Smooth muscle cell (in vitro differentiated cells): ENCODE measurements around the gene LRIG1. TPM values are rescaled to one million over a fixed set of nuclear protein-coding genes. Genes with fewer than 3 reads are reported as not detected.

Experiments used
- DNase-seq: peaks from one replicate; lab custom pipeline; 2025; ENCODE audit not compliant: unreplicated experiment; lab: John Stamatoyannopoulos, UW
- H2AFZ ChIP-seq: fragments of 200-600 bp; sonication (generic); 2 replicates; pipeline ENCODE4 v1.6.0; 2016; ENCODE audit warnings: antibody characterized with exemption, low read depth, mild to moderate bottlenecking
- H3F3A ChIP-seq: fragments of 200-600 bp; sonication (generic); 2 replicates; pipeline ENCODE4 v1.6.0; 2017; ENCODE audit warnings: antibody characterized with exemption, low read depth
- H3K27ac ChIP-seq: fragments of 200-600 bp; sonication (generic); 2 replicates; pipeline ENCODE4 v1.5.1; 2016; ENCODE audit warnings: low read depth, mild to moderate bottlenecking
- H3K27me3 ChIP-seq: fragments of 200-600 bp; sonication (generic); 2 replicates; pipeline ENCODE4 v1.6.1; 2016; ENCODE audit warnings: low read depth, mild to moderate bottlenecking
- H3K36me3 ChIP-seq: fragments of 200-600 bp; sonication (generic); 2 replicates; pipeline ENCODE4 v1.5.1; 2016; ENCODE audit warnings: low read depth
- H3K4me1 ChIP-seq: fragments of 200-600 bp; sonication (generic); 2 replicates; pipeline ENCODE4 v1.5.1; 2016; ENCODE audit warnings: low read depth
- H3K4me2 ChIP-seq: fragments of 200-600 bp; sonication (generic); 2 replicates; pipeline ENCODE4 v1.6.0; 2016; ENCODE audit warnings: mild to moderate bottlenecking
- H3K4me3 ChIP-seq: fragments of 200-600 bp; sonication (generic); 2 replicates; pipeline ENCODE4 v1.5.1; 2016; ENCODE audit warnings: mild to moderate bottlenecking
- H3K79me2 ChIP-seq: fragments of 200-600 bp; sonication (generic); 2 replicates; pipeline ENCODE4 v1.6.0; 2016; ENCODE audit warnings: low read depth, mild to moderate bottlenecking
- H3K9ac ChIP-seq: fragments of 200-600 bp; sonication (generic); 2 replicates; pipeline ENCODE4 v1.6.0; 2016; ENCODE audit warnings: low read depth
- H3K9me3 ChIP-seq: fragments of 200-600 bp; sonication (generic); replicated peaks from 2 replicates; pipeline ENCODE4 v1.5.1; 2016; ENCODE audit warnings: low read depth
- H4K20me1 ChIP-seq: fragments of 200-600 bp; sonication (generic); 2 replicates; pipeline ENCODE4 v1.6.0; 2016; ENCODE audit warnings: low read depth
- WGBS: methylation state at CpG from one replicate; pipeline ENCODE4 v1.1.7; 2016; ENCODE audit warnings: low lambda C conversion rate; 5-methylcytosine and 5-hydroxymethylcytosine counted together
- polyA plus RNA-seq: library from polyadenylated mRNA; unstranded; fragments of >200 nt; fragmentation: Nextera tagmentation; extraction: Ambion mirVana; gene quantifications from 2 replicates; pipeline ENCODE4 v1.2.1, GENCODE V29; 2016
- total RNA-seq: library from RNA; depleted of rRNA; stranded (reverse); fragments of >200 nt; gene quantifications from 2 replicates; pipeline ENCODE4 v1.2.3, GENCODE V29; 2014
- TF ChIP-seq, protein P1 (sequence below): fragments of 200-600 bp; sonication (generic); IDR thresholded peaks from 2 replicates; pipeline ENCODE4 v1.5.1; 2017; ENCODE audit warnings: borderline replicate concordance, mild to moderate bottlenecking, antibody characterized with exemption; ENCODE audit not compliant: insufficient read depth, poor library complexity, severe bottlenecking

LRIG1 gene
- total and polyA plus RNA-seq, 2 experiments from 2014 or later = 26.5 to 31.3 TPM

GRCh38 chr3:66518126-66518525 is 17.3 kb upstream of the LRIG1 start:
- Histone ChIP-seq H3F3A (no peaks in the 10 kb centered on the region), H3K79me2 (no peaks in the 10 kb centered on the region), H2AFZ (no peak overlapping the region), H3K4me3 (no peak overlapping the region), H3K4me1 (peaks cover 6% of the 10 kb centered on the region), H3K27me3 (peaks cover 10% of the 10 kb centered on the region), H3K9me3 (no peaks in the 10 kb centered on the region), H4K20me1 (no peaks in the 10 kb centered on the region), H3K36me3 (no peaks in the 10 kb centered on the region), H3K4me2 (no peak overlapping the region), H3K9ac (no peak overlapping the region), H3K27ac (no peak overlapping the region)
- DNase-seq = no peak
- WGBS = 96% methylated on average over 2 of the region's 2 CpGs
- TF ChIP-seq, protein P1, sequence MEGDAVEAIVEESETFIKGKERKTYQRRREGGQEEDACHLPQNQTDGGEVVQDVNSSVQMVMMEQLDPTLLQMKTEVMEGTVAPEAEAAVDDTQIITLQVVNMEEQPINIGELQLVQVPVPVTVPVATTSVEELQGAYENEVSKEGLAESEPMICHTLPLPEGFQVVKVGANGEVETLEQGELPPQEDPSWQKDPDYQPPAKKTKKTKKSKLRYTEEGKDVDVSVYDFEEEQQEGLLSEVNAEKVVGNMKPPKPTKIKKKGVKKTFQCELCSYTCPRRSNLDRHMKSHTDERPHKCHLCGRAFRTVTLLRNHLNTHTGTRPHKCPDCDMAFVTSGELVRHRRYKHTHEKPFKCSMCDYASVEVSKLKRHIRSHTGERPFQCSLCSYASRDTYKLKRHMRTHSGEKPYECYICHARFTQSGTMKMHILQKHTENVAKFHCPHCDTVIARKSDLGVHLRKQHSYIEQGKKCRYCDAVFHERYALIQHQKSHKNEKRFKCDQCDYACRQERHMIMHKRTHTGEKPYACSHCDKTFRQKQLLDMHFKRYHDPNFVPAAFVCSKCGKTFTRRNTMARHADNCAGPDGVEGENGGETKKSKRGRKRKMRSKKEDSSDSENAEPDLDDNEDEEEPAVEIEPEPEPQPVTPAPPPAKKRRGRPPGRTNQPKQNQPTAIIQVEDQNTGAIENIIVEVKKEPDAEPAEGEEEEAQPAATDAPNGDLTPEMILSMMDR = no peak

GRCh38 chr3:66517241-66517640 is 16.4 kb upstream of the LRIG1 start:
- H3K4me1 ChIP-seq = peaks cover 6% of the 10 kb centered on the region
- peaks cover 10% of the 10 kb centered on the region for H3K27me3 ChIP-seq
- no peaks in the 10 kb centered on the region for H3K9me3 ChIP-seq
- H2AFZ ChIP-seq = no peak overlapping the region
- no peak overlapping the region for H3K9ac ChIP-seq
- H3K4me2 ChIP-seq = no peak overlapping the region
- H3K36me3 ChIP-seq = no peaks in the 10 kb centered on the region
- no peaks in the 10 kb centered on the region for H3F3A ChIP-seq
- no peaks in the 10 kb centered on the region for H3K79me2 ChIP-seq
- TF ChIP-seq, protein P1 = no peak
- no peak overlapping the region for H3K27ac ChIP-seq
- 87% methylated on average over 2 of the region's 2 CpGs for WGBS
- no peak for DNase-seq
- H4K20me1 ChIP-seq = no peaks in the 10 kb centered on the region
- H3K4me3 ChIP-seq = no peak overlapping the region

GRCh38 chr3:66508461-66508860 is 7.6 kb upstream of the LRIG1 start:
- Histone ChIP-seq H3K4me2 (no peak overlapping the region), H3K4me3 (no peak overlapping the region), H3K79me2 (no peaks in the 10 kb centered on the region), H3K9ac (no peak overlapping the region), H3K36me3 (no peaks in the 10 kb centered on the region), H2AFZ (no peak overlapping the region), H3K27ac (no peak overlapping the region), H3K27me3 (peaks cover 31% of the 10 kb centered on the region), H3K4me1 (no peaks in the 10 kb centered on the region), H4K20me1 (no peaks in the 10 kb centered on the region), H3F3A (no peaks in the 10 kb centered on the region), H3K9me3 (no peaks in the 10 kb centered on the region)
- 83% methylated on average over 7 of the region's 7 CpGs for WGBS
- TF ChIP-seq, protein P1 = no peak
- no peak for DNase-seq

DNA sequence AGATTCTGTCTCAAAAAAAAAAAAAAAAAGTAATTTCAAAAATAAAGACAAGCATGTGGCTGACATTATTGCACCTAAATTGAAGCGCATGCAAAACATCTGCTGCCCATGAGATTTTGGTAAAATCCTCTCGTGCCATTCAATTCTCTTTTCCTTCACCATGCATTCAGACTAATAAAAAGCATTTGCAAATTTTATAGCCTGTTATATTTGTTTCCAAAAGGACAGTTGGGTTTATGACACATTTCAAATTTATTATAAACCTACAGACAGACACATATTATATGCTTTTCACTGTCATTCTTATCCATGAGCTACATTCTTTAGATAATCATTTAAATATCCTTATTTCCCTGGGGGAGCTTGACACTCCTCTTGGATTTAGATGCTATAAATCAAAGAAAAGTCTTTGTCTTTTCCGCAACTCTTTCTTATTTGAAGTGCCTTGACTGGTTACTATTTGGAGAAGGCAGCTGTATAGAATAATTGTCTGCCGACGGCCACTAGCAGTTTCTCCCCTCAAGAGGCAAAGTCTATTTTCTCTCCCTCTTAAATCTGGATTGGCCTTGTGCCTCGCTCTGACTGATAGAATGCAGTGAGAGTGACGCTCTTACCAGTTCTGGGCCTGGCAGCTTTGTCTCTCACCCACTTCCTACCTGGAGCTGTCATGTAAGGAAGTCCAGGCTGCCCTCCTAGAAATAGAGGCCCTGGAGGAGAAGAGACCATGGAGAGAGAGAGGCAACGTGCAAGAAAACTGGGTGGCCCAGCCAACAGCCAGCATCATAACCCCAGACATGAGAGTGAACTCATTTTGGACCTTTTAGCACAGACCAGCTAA is 6.8 kb upstream of the LRIG1 start:
- WGBS = 91% methylated on average over 8 of the region's 8 CpGs
- no peak for DNase-seq
- Histone ChIP-seq H3K9ac (no peak overlapping the region), H3F3A (no peaks in the 10 kb centered on the region), H2AFZ (no peak overlapping the region), H3K4me2 (no peak overlapping the region), H3K4me1 (no peaks in the 10 kb centered on the region), H4K20me1 (no peaks in the 10 kb centered on the region), H3K27me3 (peaks cover 39% of the 10 kb centered on the region), H3K27ac (no peak overlapping the region), H3K36me3 (no peaks in the 10 kb centered on the region), H3K4me3 (no peak overlapping the region), H3K9me3 (no peaks in the 10 kb centered on the region), H3K79me2 (no peaks in the 10 kb centered on the region)
- TF ChIP-seq, protein P1 = no peak
